OCI-M2 (cell line): ENCODE results near the gene COL4A2.

Source experiments
- DNase-seq: peaks from one replicate; lab custom pipeline; 2025; ENCODE audit not compliant: unreplicated experiment; lab: John Stamatoyannopoulos, UW

Gene COL4A2

DNA sequence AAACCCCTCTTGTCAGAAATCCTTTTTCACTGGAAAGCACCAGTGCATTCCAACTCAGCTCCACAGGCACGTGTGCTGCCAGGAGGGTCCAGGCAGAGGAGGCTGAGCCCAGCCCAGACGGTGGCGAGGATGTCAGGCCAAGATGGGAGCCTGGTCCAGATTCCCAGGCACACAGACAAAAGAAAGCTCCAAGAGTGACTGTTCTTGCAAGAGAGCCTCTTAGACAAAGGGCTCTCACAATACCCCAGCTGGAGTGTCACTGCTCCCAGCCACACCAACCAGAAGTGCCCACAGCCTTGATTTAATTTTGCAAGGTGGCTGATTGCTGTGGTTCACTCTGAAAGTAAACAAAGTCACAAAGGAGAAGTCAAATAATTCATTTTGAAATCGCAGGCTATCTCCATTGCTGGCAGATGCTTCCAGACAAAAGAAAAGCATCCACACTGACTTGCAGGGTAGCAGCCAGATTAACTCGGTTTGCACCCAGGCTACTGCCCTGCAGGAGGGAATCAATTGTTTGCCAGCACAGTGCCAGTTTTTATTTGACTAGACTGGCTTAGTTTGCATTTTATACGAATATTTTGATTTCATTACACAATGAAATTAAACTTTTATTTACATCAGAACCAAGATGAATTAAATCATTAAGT lies 159.3 kb downstream of the COL4A2 start:
- DNase-seq, result no peak

- DNase-seq, result no peak
These were observed 160.5 kb downstream of the COL4A2 start for GRCh38 chr13:110467516-110468110.

- DNase-seq, result no peak
These were observed 162.0 kb downstream of the COL4A2 start for GRCh38 chr13:110468986-110469495.

DNA sequence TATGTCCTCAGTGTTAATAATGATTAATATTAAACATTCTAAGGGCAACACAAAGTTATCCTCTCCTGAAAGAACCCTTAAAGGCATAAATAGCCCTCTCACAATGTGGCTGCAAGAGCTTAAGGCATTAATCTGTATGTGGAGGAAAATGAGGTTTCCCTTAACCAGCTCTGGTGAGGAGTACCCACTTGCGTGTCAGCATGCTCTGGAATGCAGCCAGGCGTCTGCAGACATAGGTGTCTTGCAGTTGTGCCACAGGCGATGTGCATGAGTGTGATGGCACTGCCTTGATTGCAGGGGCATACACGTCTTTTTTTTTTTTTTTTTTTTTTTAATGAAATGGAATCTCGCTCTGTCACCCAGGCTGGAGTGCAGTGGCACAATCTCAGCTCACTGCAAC lies 162.5 kb downstream of the COL4A2 start:
- no peak for DNase-seq

- no peak for DNase-seq
These were observed 163.4 kb downstream of the COL4A2 start for GRCh38 chr13:110470272-110471009.

DNA sequence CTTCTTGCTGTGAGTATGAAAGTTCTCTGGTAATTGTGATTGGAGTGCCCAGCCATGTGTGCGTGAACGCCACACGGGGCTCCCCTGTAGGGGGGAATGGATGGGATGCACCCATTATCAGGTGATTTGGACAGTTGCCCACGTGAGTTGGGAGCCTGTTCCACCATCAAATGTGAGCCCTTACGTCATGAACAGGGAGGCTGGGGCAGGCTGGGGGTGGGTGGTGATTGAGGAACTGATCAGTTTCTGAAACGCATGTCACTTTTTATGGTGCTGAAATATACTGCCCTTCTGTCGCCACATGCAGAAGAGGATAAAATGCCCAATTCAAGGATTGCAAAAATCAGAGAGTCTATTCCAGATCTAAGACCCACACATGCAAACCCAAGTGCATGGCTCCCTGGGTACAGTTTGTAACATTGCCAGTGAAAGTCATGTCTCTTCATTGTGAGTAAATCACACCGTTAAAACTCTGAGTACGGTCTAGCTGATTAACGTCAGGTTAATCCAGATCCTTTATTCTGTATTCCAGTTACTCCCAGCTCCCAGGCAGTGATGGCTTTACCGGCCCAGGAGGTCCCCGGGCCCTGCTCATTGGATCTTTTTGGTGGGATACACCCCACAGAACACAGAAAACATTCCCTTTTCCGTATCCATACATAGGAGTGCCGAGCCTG lies 164.2 kb downstream of the COL4A2 start:
- no peak for DNase-seq

DNA sequence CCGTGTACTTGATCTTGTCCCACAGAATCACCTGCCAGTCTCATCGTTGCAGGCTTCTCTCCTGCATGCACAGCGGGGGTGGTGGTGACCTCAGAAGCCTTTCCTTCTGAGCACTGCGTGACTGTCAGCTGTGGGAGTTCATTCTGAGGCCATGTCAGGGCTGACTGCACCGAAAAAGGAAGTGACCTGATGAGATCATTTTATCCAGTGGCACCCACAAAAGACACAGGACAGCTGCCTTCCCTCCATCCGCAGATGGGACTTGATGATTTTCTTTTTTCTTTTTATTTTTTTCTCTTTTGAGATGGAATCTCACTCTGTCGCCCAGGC lies 164.7 kb downstream of the COL4A2 start:
- no peak for DNase-seq

- no peak for DNase-seq
These were observed 165.9 kb downstream of the COL4A2 start for GRCh38 chr13:110472904-110473563.

- DNase-seq, result no peak
These were observed 167.6 kb downstream of the COL4A2 start for GRCh38 chr13:110474713-110475112.

- no peak for DNase-seq
These were observed 168.0 kb downstream of the COL4A2 start for GRCh38 chr13:110475117-110475516.

DNA sequence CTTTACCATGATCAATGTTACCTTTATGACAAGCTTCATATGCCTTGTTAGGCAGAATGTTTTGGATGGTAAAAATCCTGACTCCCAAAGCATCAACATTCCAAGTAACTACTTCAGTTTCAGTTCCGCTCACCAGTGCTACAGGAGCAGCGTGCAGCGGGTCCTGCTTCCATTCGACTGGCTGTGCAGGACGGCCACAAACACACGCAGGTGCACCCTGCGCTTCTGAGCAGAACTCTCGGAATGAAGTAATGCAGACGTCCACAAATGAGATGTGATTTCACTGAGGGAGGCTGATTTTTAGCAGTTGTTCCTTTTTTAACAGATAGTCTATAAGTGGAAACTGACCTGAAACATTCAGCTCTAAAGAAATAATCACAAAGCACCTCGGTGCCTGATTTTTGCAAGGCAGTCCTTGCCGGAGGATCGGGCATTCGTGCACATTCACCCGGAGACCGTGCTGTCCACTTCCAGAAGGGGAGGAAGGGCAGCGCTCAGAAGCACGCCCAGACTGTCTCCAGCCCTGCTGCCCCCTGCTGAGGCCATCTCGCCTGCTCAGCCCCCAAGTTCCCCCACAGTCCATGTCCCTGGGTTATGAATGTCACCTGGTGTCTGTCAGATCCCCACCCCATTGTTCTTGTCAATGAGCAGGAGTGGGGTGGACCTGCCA lies 168.6 kb downstream of the COL4A2 start:
- no peak for DNase-seq

- no peak for DNase-seq
These were observed 169.1 kb downstream of the COL4A2 start for GRCh38 chr13:110476220-110476617.

GRCh38 chr13:110477706-110478245 lies 170.7 kb downstream of the COL4A2 start:
- DNase-seq, result no peak

- no peak for DNase-seq
These were observed 171.5 kb downstream of the COL4A2 start for GRCh38 chr13:110478405-110479214.

DNA sequence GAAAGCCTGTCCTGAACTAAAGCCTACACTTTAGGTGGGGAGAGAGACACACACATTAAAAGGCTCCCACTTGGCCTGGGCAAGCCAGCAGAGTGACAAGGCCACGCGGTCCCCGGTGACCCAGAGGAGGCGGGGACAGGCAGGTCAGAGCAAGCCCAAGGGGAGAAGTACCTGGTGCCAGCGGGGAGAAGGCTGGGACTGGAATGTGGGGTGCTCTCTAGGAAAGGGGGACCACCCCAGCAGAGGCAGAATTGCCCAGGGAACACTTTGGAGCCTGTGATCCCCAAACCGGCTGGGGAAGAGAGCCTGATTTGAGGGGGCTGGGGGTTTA lies 172.1 kb downstream of the COL4A2 start:
- no peak for DNase-seq

GRCh38 chr13:110479648-110480047 lies 172.6 kb downstream of the COL4A2 start:
- DNase-seq, result no peak

GRCh38 chr13:110480161-110480560 lies 173.1 kb downstream of the COL4A2 start:
- DNase-seq, result no peak

- no peak for DNase-seq
These were observed 176.4 kb downstream of the COL4A2 start for GRCh38 chr13:110483386-110483968.

DNA sequence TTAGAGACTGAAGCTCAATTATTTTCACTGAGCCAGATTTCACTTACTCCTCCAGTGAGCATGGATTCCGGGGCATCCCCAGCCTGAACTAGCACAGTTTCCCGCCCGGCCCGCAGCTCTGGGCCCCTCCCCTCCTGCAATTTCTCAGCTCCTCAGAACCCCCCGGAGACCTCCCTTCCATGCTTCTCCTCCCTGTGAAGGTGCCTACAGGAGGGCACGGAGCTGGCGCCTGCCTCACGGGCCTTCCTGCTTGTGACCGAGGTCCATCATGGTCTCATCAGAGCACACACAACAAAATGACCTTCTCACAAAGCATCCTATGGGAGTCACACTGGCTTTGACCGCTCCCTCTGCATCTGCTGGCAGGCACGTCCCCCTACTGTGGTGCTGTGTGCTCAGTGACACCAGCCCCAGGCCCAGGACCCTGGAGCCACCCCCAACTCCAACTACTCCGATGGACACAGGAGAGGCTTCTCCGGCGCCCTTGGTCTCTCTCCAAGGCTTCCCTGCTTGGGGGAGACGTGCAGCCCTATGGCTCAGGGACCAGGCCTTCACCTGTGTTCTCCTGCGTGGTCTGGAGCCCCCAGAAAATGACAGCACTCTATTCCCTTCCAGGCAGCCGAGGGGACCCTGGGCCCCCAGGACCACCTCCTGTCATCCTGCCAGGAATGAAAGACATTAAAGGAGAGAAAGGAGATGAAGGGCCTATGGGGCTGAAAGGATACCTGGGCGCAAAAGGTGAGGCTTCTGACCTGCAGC lies 177.4 kb downstream of the COL4A2 start:
- no peak for DNase-seq
